ENCODE results near the gene TULP4.

The TULP4 gene

GRCh38 chr6:158421381-158421780, 109.1 kb downstream of the TULP4 start:
- DNase-seq (ENCODE audit: low spot score): no peak
- TF ChIP-seq CTCF (IDR thresholded peaks at IDR 0.05; ENCODE audit: extremely low read depth, missing control alignments): no peak

- no peak for TF ChIP-seq CTCF (IDR thresholded peaks at IDR 0.05; ENCODE audit: extremely low read depth, missing control alignments)
- DNase-seq (ENCODE audit: low spot score): no peak
These were observed 110.5 kb downstream of the TULP4 start for GRCh38 chr6:158422629-158423238.

- TF ChIP-seq CTCF (IDR thresholded peaks at IDR 0.05; ENCODE audit: extremely low read depth, missing control alignments): no peak
- no peak for DNase-seq (ENCODE audit: low spot score)
These were observed 118.8 kb downstream of the TULP4 start for GRCh38 chr6:158431036-158431435.

GRCh38 chr6:158431560-158431959, 119.3 kb downstream of the TULP4 start:
- DNase-seq (ENCODE audit: low spot score): no peak
- TF ChIP-seq CTCF (IDR thresholded peaks at IDR 0.05; ENCODE audit: extremely low read depth, missing control alignments): no peak

- no peak for DNase-seq (ENCODE audit: low spot score)
- no peak for TF ChIP-seq CTCF (IDR thresholded peaks at IDR 0.05; ENCODE audit: extremely low read depth, missing control alignments)
These were observed 125.3 kb downstream of the TULP4 start for GRCh38 chr6:158437571-158437970.

GRCh38 chr6:158438226-158438625, 126.0 kb downstream of the TULP4 start:
- no peak for DNase-seq (ENCODE audit: low spot score)
- no peak for TF ChIP-seq CTCF (IDR thresholded peaks at IDR 0.05; ENCODE audit: extremely low read depth, missing control alignments)

GRCh38 chr6:158439255-158439654, 127.0 kb downstream of the TULP4 start:
- peak; percentile 86 for DNase-seq (ENCODE audit: low spot score)
- TF ChIP-seq CTCF (IDR thresholded peaks at IDR 0.05; ENCODE audit: extremely low read depth, missing control alignments): no peak

Measured in GM20000 (cell line).